NCI-H1048 (cell line): Measurements from ENCODE around the gene ARHGAP22.

Experiments
- DNase-seq: peaks from one replicate; lab custom pipeline; 2025; lab: John Stamatoyannopoulos, UW

Gene ARHGAP22

GRCh38 chr10:48463318-48464003 is 141.4 kb downstream of the ARHGAP22 start:
- DNase-seq, result no peak

GRCh38 chr10:48462482-48463020 is 142.3 kb downstream of the ARHGAP22 start:
- DNase-seq, result no peak

GRCh38 chr10:48461623-48462481 is 143.0 kb downstream of the ARHGAP22 start:
- DNase-seq, result no peak

- DNase-seq, result no peak
Observed at GRCh38 chr10:48460182-48460581, 144.7 kb downstream of the ARHGAP22 start.

GRCh38 chr10:48459270-48460150 is 145.4 kb downstream of the ARHGAP22 start:
- no peak for DNase-seq

GRCh38 chr10:48458662-48459048 is 146.2 kb downstream of the ARHGAP22 start:
- no peak for DNase-seq

GRCh38 chr10:48457949-48458661 is 146.8 kb downstream of the ARHGAP22 start:
- DNase-seq, result no peak

- DNase-seq, result no peak
Observed at GRCh38 chr10:48456808-48457761, 147.8 kb downstream of the ARHGAP22 start.

- no peak for DNase-seq
Observed at GRCh38 chr10:48456361-48456804, 148.5 kb downstream of the ARHGAP22 start.

- DNase-seq, result no peak
Observed at GRCh38 chr10:48455392-48456151, 149.3 kb downstream of the ARHGAP22 start.

- no peak for DNase-seq
Observed at GRCh38 chr10:48455055-48455391, 149.8 kb downstream of the ARHGAP22 start.

GRCh38 chr10:48454302-48455054 is 150.4 kb downstream of the ARHGAP22 start:
- no peak for DNase-seq

GRCh38 chr10:48453451-48454301 is 151.2 kb downstream of the ARHGAP22 start:
- no peak for DNase-seq

- no peak for DNase-seq
Observed at GRCh38 chr10:48452879-48453412, 151.9 kb downstream of the ARHGAP22 start.

- no peak for DNase-seq
Observed at GRCh38 chr10:48451969-48452878, 152.6 kb downstream of the ARHGAP22 start.

GRCh38 chr10:48450741-48451466 is 154.0 kb downstream of the ARHGAP22 start:
- DNase-seq, result no peak
